AG04450 (cell line): ENCODE data around the gene MAML1. TPM values are rescaled to one million over a fixed set of nuclear protein-coding genes. Genes with fewer than 3 reads are reported as not detected.
"Not testable (repeated sequence)": the region's sequence is repeated elsewhere in the genome, so short reads cannot be mapped to it uniquely, and the experiment has no call there.

Experiments used
- CTCF ChIA-PET: fragments of 300-600, 350-600 bp; formaldehyde crosslinking; extraction: SDS; loops from one replicate; lab custom pipeline; 2022; ENCODE audit warnings: antibody characterized with exemption, inconsistent platforms; lab: Charles Lee
- POLR2A ChIA-PET: fragments of 350-600 bp; formaldehyde crosslinking; extraction: SDS; loops from one replicate; lab custom pipeline; 2021; ENCODE audit warnings: antibody characterized with exemption, inconsistent platforms; lab: Yijun Ruan, JAX
- DNase-seq: peaks from one replicate; pipeline ENCODE4 v3.0.0-alpha.2; 2011; ENCODE audit warnings: low read depth, low spot score
- H3K27ac ChIP-seq: one replicate; pipeline ENCODE4 v1.5.1; 2012; ENCODE audit warnings: low read depth, low read length, control low read depth
- H3K27me3 ChIP-seq: one replicate; pipeline ENCODE4 v1.6.0; 2012; ENCODE audit warnings: low read length; ENCODE audit not compliant: control insufficient read depth, insufficient read depth
- H3K4me3 ChIP-seq: 2 replicates; pipeline ENCODE4 v1.5.1; 2011; ENCODE audit warnings: mild to moderate bottlenecking, low read depth, low read length, control low read depth
- H3K9me3 ChIP-seq: 2 replicates; pipeline ENCODE4 v1.5.1; 2012; ENCODE audit warnings: low read length; ENCODE audit not compliant: control insufficient read depth, insufficient read depth
- CTCF ChIP-seq: IDR thresholded peaks from 2 replicates; pipeline ENCODE4 v1.5.1; 2011; ENCODE audit warnings: low read depth, low read length, control low read depth, inconsistent platforms
- polyA plus RNA-seq: library from polyadenylated mRNA; depleted of rRNA; stranded (reverse); fragments of >200 nt; gene quantifications from 2 replicates; pipeline ENCODE4 v1.2.3, GENCODE V29; 2011

Gene MAML1
- polyA plus RNA-seq, 1 experiment = 4.9 TPM

- no peaks in the 10 kb centered on the region for H3K9me3 ChIP-seq
- POLR2A ChIA-PET = interaction anchor here (1.5 kb wide), 1 partner anchor 48 kb away, joined by 5 read pairs; no protein-coding TSS in a partner anchor
- no peak overlapping the region for H3K27ac ChIP-seq
- H3K4me3 ChIP-seq = no peak overlapping the region
- DNase-seq = no peak
- no peaks in the 10 kb centered on the region for H3K27me3 ChIP-seq
- CTCF ChIA-PET = interaction anchor here (1.2 to 1.5 kb wide), 2 partner anchors 17 kb away, joined by 3 to 7 read pairs; no protein-coding TSS in a partner anchor
- TF ChIP-seq CTCF = no peak
Measured at GRCh38 chr5:179780362-179780761, 47.7 kb downstream of the MAML1 start.

GRCh38 chr5:179781846-179782245 is 49.2 kb downstream of the MAML1 start:
- Histone ChIP-seq H3K27me3 (no peaks in the 10 kb centered on the region), H3K4me3 (no peak overlapping the region), H3K27ac (no peak overlapping the region), H3K9me3 (no peaks in the 10 kb centered on the region)
- ChIA-PET CTCF (interaction anchor here (0.5 to 2.0 kb wide), 3 partner anchors 14 to 19 kb away, joined by 4 to 7 read pairs (median 6); no protein-coding TSS in a partner anchor), POLR2A (interaction anchor here (2.0 kb wide), 1 partner anchor 11 kb away, joined by 6 read pairs; the partner anchor contains the start of gene LTC4S)
- TF ChIP-seq CTCF = no peak
- DNase-seq = no peak

- ChIA-PET CTCF (interaction anchor here (2.0 kb wide), 1 partner anchor 20 kb away, joined by 6 read pairs; no protein-coding TSS in a partner anchor), POLR2A (interaction anchor here (0.6 to 2.0 kb wide), 2 partner anchors 8 to 10 kb away, joined by 6 to 7 read pairs; partner anchors contain the start of gene LTC4S)
- DNase-seq = no peak
- H3K27ac ChIP-seq = no peak overlapping the region
- H3K27me3 ChIP-seq = no peaks in the 10 kb centered on the region
- no peaks in the 10 kb centered on the region for H3K9me3 ChIP-seq
- no peak overlapping the region for H3K4me3 ChIP-seq
- no peak for TF ChIP-seq CTCF
Measured at GRCh38 chr5:179783128-179783527, 50.5 kb downstream of the MAML1 start.

- Histone ChIP-seq H3K9me3 (no peaks in the 10 kb centered on the region), H3K27ac (no peak overlapping the region), H3K27me3 (no peaks in the 10 kb centered on the region), H3K4me3 (no peak overlapping the region)
- DNase-seq = no peak
- no peak for TF ChIP-seq CTCF
- ChIA-PET POLR2A (no interaction called here), CTCF (no interaction called here)
Measured at GRCh38 chr5:179786861-179787260, 54.2 kb downstream of the MAML1 start.

GRCh38 chr5:179788193-179788854 is 55.7 kb downstream of the MAML1 start:
- POLR2A ChIA-PET = no interaction called here
- Histone ChIP-seq H3K9me3 (no peaks in the 10 kb centered on the region; the same call in 1 of the 2 replicates), H3K4me3 (no peak overlapping the region), H3K27me3 (no peaks in the 10 kb centered on the region), H3K27ac (no peak overlapping the region)
- CTCF ChIA-PET = interaction anchor here (1.9 kb wide), 1 partner anchor 25 kb away, joined by 6 read pairs; no protein-coding TSS in a partner anchor
- no peak for TF ChIP-seq CTCF
- DNase-seq = no peak

- not testable (repeated sequence) for H3K27me3 ChIP-seq, H3K9me3 ChIP-seq, DNase-seq, H3K27ac ChIP-seq, H3K4me3 ChIP-seq
- ChIA-PET POLR2A (interaction anchor here (0.7 kb wide), 1 partner anchor 230 kb away, joined by 3 read pairs; no protein-coding TSS in a partner anchor), CTCF (interaction anchor here (1.9 kb wide), 1 partner anchor 26 kb away, joined by 6 read pairs; no protein-coding TSS in a partner anchor)
Measured at GRCh38 chr5:179789278-179789677, 56.7 kb downstream of the MAML1 start.
